Testis (tissue), 3 donors: ENCODE data around the gene ARHGEF16. TPM values are rescaled to one million over a fixed set of nuclear protein-coding genes. Genes with fewer than 3 reads are reported as not detected.

Experiments
- DNase-seq: peaks from one replicate; pipeline ENCODE4 v3.0.0-alpha.2; 2019
- H3K27ac ChIP-seq, 2 donors: fragments of 200-600 bp; sonication (generic); one replicate each; pipeline ENCODE4 v1.5.1; 2019
- H3K27me3 ChIP-seq: fragments of 200-600 bp; sonication (generic); one replicate; pipeline ENCODE4 v1.5.1; 2019
- H3K36me3 ChIP-seq: fragments of 200-600 bp; sonication (generic); one replicate; pipeline ENCODE4 v1.5.1; 2017; ENCODE audit warnings: low read depth; ENCODE audit errors: missing control alignments
- H3K4me1 ChIP-seq: fragments of 200-600 bp; sonication (generic); one replicate; pipeline ENCODE4 v1.5.1; 2019
- H3K4me3 ChIP-seq, 2 donors: fragments of 200-600 bp; sonication (generic); one replicate each; pipeline ENCODE4 v1.5.1; 2017 to 2019
- H3K9me3 ChIP-seq: fragments of 200-600 bp; sonication (generic); one replicate; pipeline ENCODE4 v1.5.1; 2017
- CTCF ChIP-seq, 3 experiments: fragments of 450-650 bp in 2 of 3; fragments of 200-600 bp in 1 of 3; sonication (generic) in 1 of 3; IDR thresholded peaks; one replicate each; pipeline ENCODE4 v1.5.1; 2016 to 2019; ENCODE audit warnings: antibody characterized with exemption in 3 of 3, mild to moderate bottlenecking in 2 of 3, moderate library complexity in 1 of 3
- POLR2A ChIP-seq: fragments of 450-650 bp; IDR thresholded peaks from one replicate; pipeline ENCODE4 v1.6.1; 2017; ENCODE audit warnings: antibody characterized with exemption, mild to moderate bottlenecking, moderate library complexity
- WGBS, 2 donors: methylation state at CpG; one replicate each; pipeline ENCODE4 v1.1.5; 2018; 5-methylcytosine and 5-hydroxymethylcytosine counted together
- intact Hi-C: fragments of 100-400 bp; cut with DNase I; formaldehyde crosslinking; loops from one replicate; pipeline ENCODE4 v1.15.1; 2023; ENCODE audit warnings: low total_unique reads
- polyA plus RNA-seq: library from polyadenylated mRNA; stranded (reverse); fragments of 350-450 nt; fragmentation: Illumina TruSeq; extraction: RNeasy Lipid Tissue Mini Kit (QIAGEN cat#74804); gene quantifications from one replicate; pipeline ENCODE4 v1.2.3, GENCODE V29; 2014; ENCODE audit warnings: low read depth, low replicate concordance; ENCODE audit not compliant: insufficient read depth
- total RNA-seq, 2 donors: library from RNA; depleted of rRNA; stranded (reverse); fragments of >200 nt; gene quantifications; one replicate each; pipeline ENCODE4 v1.2.3, GENCODE V29; 2016

The ARHGEF16 gene
- total and polyA plus RNA-seq, 3 donors from 2014 or later: 5.7 to 25.7 (median 17.1) TPM

GRCh38 chr1:3417082-3417739 is 37.3 kb upstream of the ARHGEF16 start:
- no peaks in the 10 kb centered on the region for H3K9me3 ChIP-seq
- peak in 1 of 3 experiments; percentile 35 for TF ChIP-seq CTCF (IDR thresholded peaks at IDR 0.05)
- TF ChIP-seq POLR2A: no peak
- intact Hi-C loops: no loop called here
- H3K27me3 ChIP-seq: no peaks in the 10 kb centered on the region
- no peaks in the 10 kb centered on the region for H3K4me1 ChIP-seq
- 87 to 91% methylated on average over 6 of the region's 6 CpGs for WGBS, 2 donors
- no peak for DNase-seq
- no peak overlapping the region for H3K27ac ChIP-seq
- H3K4me3 ChIP-seq: no peak overlapping the region
- H3K36me3 ChIP-seq: no peaks in the 10 kb centered on the region

- H3K27ac ChIP-seq: no peak overlapping the region
- 90 to 96% methylated on average over 5 to 9 of the region's 9 CpGs for WGBS, 2 donors
- no peaks in the 10 kb centered on the region for H3K36me3 ChIP-seq
- intact Hi-C loops: no loop called here
- DNase-seq: no peak
- peaks cover under 1% of the 10 kb centered on the region for H3K4me1 ChIP-seq
- H3K9me3 ChIP-seq: no peaks in the 10 kb centered on the region
- no peaks in the 10 kb centered on the region for H3K27me3 ChIP-seq
- H3K4me3 ChIP-seq: no peak overlapping the region
- TF ChIP-seq POLR2A (no peak), CTCF (IDR thresholded peaks at IDR 0.05) (no peak)
These were observed 36.5 kb upstream of the ARHGEF16 start for GRCh38 chr1:3417934-3418333.

GRCh38 chr1:3418600-3418999 is 35.9 kb upstream of the ARHGEF16 start:
- H3K4me1 ChIP-seq: peaks cover 6% of the 10 kb centered on the region
- TF ChIP-seq CTCF (IDR thresholded peaks at IDR 0.05): no peak
- no peak for TF ChIP-seq POLR2A
- H3K27ac ChIP-seq: no peak overlapping the region
- WGBS, 2 donors: 88 to 100% methylated on average over 1 to 8 of the region's 8 CpGs
- H3K36me3 ChIP-seq: no peaks in the 10 kb centered on the region
- DNase-seq: no peak
- H3K9me3 ChIP-seq: no peaks in the 10 kb centered on the region
- no peak overlapping the region for H3K4me3 ChIP-seq
- H3K27me3 ChIP-seq: no peaks in the 10 kb centered on the region
- intact Hi-C loops: no loop called here

- WGBS, 2 donors: 85 to 86% methylated on average over 14 to 15 of the region's 15 CpGs
- Histone ChIP-seq H3K27ac (no peak overlapping the region), H3K9me3 (no peaks in the 10 kb centered on the region), H3K36me3 (no peaks in the 10 kb centered on the region), H3K27me3 (no peaks in the 10 kb centered on the region), H3K4me3 (no peak overlapping the region), H3K4me1 (peaks cover 11% of the 10 kb centered on the region)
- no peak for TF ChIP-seq CTCF (IDR thresholded peaks at IDR 0.05)
- TF ChIP-seq POLR2A: no peak
- intact Hi-C loops: loop anchor here (5.0 kb wide), 1 partner anchor 407 kb away; no protein-coding TSS in a partner anchor
- no peak for DNase-seq
These were observed 34.9 kb upstream of the ARHGEF16 start for GRCh38 chr1:3419415-3420204.
